Adipocyte (in vitro differentiated cells): ENCODE results near the gene ZBTB5.
"Not testable (repeated sequence)": the region's sequence is repeated elsewhere in the genome, so short reads cannot be mapped to it uniquely, and the experiment has no call there.

Experiments used
- DNase-seq: peaks from one replicate; pipeline ENCODE4 v3.0.0-alpha.2; 2015; ENCODE audit warnings: low read depth
- H3K27me3 ChIP-seq: replicated peaks from 2 replicates; pipeline ENCODE4 v1.7.0; 2013; ENCODE audit warnings: mild to moderate bottlenecking, low read length, moderate library complexity; ENCODE audit not compliant: control insufficient read depth, insufficient read depth
- H3K36me3 ChIP-seq: 2 replicates; pipeline ENCODE4 v1.7.0; 2013; ENCODE audit warnings: low read length, mild to moderate bottlenecking, moderate library complexity; ENCODE audit not compliant: control insufficient read depth, insufficient read depth, severe bottlenecking
- H3K4me1 ChIP-seq: 2 replicates; pipeline ENCODE4 v1.7.0; 2013; ENCODE audit warnings: mild to moderate bottlenecking, low read length, moderate library complexity; ENCODE audit not compliant: control insufficient read depth, insufficient read depth
- H3K4me3 ChIP-seq: 2 replicates; pipeline ENCODE4 v1.7.0; 2013; ENCODE audit warnings: mild to moderate bottlenecking, low read length, moderate library complexity
- H3K9ac ChIP-seq: 2 replicates; pipeline ENCODE4 v1.7.0; 2013; ENCODE audit warnings: mild to moderate bottlenecking, low read length, moderate library complexity
- H3K9me3 ChIP-seq: 2 replicates; pipeline ENCODE4 v1.7.0; 2013; ENCODE audit warnings: mild to moderate bottlenecking, low read length, moderate library complexity; ENCODE audit not compliant: control insufficient read depth

Gene ZBTB5

DNA sequence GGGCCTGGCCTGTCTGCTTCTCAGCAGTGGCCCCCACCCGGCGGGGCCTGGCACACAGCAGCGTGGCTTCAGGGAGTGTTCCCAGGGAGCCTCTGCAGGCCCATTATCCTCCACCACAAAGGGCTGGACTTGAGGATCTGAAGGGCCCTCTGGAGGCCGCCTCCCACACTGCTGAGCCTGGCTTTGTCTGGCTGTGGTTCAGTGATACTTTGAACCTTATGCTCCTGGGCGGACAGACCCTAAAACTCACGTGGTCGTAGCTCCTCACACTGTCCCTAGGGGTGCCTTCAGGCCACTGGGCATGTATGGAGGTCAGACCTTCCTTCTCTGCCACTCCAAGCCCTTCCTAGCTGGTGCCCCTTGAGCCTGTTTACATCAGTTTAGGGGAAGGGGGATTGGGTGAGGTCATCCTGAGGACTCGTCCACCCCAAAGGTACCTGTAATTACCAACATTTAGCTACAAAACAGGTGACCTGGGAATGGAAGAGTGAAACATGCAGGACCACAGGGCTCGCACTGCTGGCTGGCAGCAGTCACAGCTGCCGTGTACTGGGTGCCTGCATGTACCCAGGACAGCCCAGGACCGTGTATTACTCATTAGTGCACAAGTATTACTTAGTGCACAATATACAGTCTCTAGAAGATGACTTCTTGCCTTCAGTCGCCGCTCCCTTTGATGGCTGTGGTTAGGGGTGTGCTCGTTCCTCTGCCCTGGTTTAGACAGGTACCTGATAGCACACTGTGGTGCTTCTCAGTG is 34.2 kb downstream of the ZBTB5 start:
- peaks cover 86% of the 10 kb centered on the region for H3K36me3 ChIP-seq
- no peaks in the 10 kb centered on the region for H3K27me3 ChIP-seq
- H3K4me1 ChIP-seq = peaks cover 42% of the 10 kb centered on the region
- H3K4me3 ChIP-seq = no peak overlapping the region
- H3K9me3 ChIP-seq = no peaks in the 10 kb centered on the region
- no peak for DNase-seq
- peak overlapping the region; percentile 47 for H3K9ac ChIP-seq

- Histone ChIP-seq H3K4me1 (peaks cover 47% of the 10 kb centered on the region), H3K9me3 (no peaks in the 10 kb centered on the region), H3K9ac (no peak overlapping the region), H3K27me3 (no peaks in the 10 kb centered on the region), H3K4me3 (no peak overlapping the region), H3K36me3 (peaks cover 77% of the 10 kb centered on the region)
- no peak for DNase-seq
Observed at GRCh38 chr9:37429441-37430285, 35.6 kb downstream of the ZBTB5 start.

GRCh38 chr9:37428345-37428744 is 36.9 kb downstream of the ZBTB5 start:
- H3K9me3 ChIP-seq = no peaks in the 10 kb centered on the region
- peaks cover 65% of the 10 kb centered on the region for H3K36me3 ChIP-seq
- no peaks in the 10 kb centered on the region for H3K27me3 ChIP-seq

GRCh38 chr9:37426846-37427245 is 38.4 kb downstream of the ZBTB5 start:
- no peaks in the 10 kb centered on the region for H3K27me3 ChIP-seq
- no peak for DNase-seq
- no peak overlapping the region for H3K4me3 ChIP-seq
- H3K36me3 ChIP-seq = peaks cover 61% of the 10 kb centered on the region
- no peak overlapping the region for H3K9ac ChIP-seq
- no peaks in the 10 kb centered on the region for H3K9me3 ChIP-seq
- H3K4me1 ChIP-seq = peaks cover 41% of the 10 kb centered on the region

More at GRCh38 chr9:37428345-37428744, 36.9 kb downstream of the ZBTB5 start:
- Histone ChIP-seq H3K4me3 (no peak overlapping the region), H3K4me1 (peaks cover 47% of the 10 kb centered on the region), H3K9ac (no peak overlapping the region)
- DNase-seq = no peak

- not testable (repeated sequence) for H3K9me3 ChIP-seq, H3K27me3 ChIP-seq, H3K4me3 ChIP-seq, DNase-seq, H3K9ac ChIP-seq
- peaks cover 39% of the 10 kb centered on the region for H3K4me1 ChIP-seq
- H3K36me3 ChIP-seq = peaks cover 57% of the 10 kb centered on the region
Observed at GRCh38 chr9:37426431-37426830, 38.8 kb downstream of the ZBTB5 start.

DNA sequence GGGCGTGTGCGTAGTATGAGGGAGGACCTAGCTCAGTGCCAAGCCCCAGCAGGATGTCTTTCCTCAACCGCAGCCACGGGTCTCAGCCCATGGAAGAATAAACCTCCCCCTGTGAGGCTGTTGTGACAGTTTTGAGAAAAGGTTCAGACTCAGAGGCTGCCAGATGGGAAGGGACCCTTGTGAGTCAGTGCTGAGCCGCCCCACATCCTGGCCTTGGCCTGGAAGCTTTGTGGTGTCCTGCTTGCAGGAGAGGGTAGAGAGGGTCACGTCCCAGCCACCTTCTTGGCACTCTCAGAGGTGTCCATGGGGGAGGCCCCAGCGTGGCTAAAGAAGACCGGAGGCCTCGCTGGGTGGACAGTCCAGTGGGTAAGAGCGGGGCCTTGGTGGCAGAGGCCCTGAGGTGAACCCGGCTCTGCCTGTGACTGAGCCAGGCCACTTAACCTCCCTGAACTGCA is 39.9 kb downstream of the ZBTB5 start:
- no peak for DNase-seq
- peaks cover 30% of the 10 kb centered on the region for H3K4me1 ChIP-seq
- H3K9me3 ChIP-seq = no peaks in the 10 kb centered on the region
- peaks cover 46% of the 10 kb centered on the region for H3K36me3 ChIP-seq
- peak overlapping the region; percentile 99 for H3K9ac ChIP-seq
- peak overlapping the region; percentile 97 for H3K4me3 ChIP-seq
- H3K27me3 ChIP-seq = no peaks in the 10 kb centered on the region

DNA sequence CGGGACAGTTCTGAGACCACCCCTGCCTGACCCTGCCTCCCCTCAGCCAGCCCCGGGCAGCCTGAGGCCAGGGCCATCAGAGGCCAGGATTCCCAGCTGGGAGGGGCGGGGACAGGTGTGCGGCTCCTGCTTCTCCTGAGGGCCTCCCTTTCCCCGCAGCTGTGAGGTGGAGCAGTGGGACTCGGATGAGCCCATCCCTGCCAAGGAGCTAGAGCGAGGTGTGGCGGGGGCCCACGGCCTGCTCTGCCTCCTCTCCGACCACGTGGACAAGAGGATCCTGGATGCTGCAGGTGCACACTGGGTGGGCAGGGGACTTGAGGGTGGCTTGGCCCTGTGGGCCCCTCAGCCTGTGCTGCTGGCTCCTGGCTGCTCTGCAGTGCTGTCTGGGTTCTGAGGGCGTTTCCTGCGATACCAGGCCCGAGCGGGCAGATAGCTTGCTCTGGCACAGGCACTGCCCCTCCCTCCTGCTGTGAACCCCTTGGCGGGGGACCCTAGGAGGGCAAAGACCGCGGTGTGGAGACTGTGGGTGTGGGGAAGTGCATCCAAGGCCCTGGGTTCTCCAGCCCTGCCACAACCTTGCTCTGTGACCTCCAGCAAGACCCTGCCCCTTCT is 40.5 kb downstream of the ZBTB5 start:
- Histone ChIP-seq H3K9me3 (no peaks in the 10 kb centered on the region), H3K36me3 (peaks cover 41% of the 10 kb centered on the region), H3K9ac (peak overlapping the region; percentile 99), H3K4me3 (peak overlapping the region; percentile 97), H3K4me1 (peaks cover 30% of the 10 kb centered on the region), H3K27me3 (no peaks in the 10 kb centered on the region)
- DNase-seq = no peak

DNA sequence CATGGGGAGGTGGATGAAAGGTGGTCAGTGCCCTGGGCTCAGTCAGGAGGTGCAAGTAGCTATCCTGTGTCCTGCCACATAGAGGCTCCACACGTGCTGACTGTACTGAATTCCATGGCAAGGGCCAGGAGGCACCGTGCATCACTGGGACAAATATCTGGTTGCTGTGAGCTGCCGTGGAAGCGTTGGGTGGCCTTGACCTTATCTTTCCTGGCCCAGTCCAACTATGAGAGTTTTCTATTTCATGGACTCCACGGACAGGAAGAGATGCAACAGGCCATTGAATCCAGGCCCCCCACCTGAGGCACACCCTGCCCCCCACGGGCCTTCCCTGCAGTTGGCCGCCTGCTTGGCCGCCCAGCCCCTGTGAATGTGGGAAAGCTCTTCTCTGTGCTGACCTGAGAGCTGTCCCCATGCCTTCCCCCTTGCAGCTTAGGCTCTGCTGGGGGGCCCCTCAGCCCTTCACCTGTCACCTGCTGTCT is 41.0 kb downstream of the ZBTB5 start:
- H3K36me3 ChIP-seq = peaks cover 36% of the 10 kb centered on the region
- DNase-seq = no peak
- H3K9me3 ChIP-seq = no peaks in the 10 kb centered on the region
- H3K4me1 ChIP-seq = peaks cover 30% of the 10 kb centered on the region
- peak overlapping the region; percentile 99 for H3K9ac ChIP-seq
- H3K27me3 ChIP-seq = no peaks in the 10 kb centered on the region
- peak overlapping the region; percentile 97 for H3K4me3 ChIP-seq

DNA sequence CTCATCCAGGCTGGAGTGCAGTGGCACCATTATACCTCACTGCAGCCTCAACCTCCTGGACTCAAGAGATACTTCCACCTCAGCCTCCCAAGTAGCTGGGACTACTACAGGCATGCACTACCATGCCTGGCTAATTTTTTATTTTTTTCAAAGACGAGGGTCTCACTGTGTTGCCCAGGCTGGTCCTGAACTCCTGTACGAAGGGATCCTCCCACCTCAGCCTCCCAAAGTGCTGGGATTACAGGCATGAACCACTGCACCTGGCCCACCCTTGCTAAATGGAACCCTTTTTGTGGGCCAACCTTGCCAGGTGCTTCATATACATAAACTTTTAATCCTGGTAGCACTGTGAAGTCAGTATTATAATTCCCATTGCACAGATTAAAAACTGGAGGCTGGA is 41.7 kb downstream of the ZBTB5 start:
- H3K9me3 ChIP-seq = no peaks in the 10 kb centered on the region
- no peak for DNase-seq
- H3K9ac ChIP-seq = peak overlapping the region; percentile 99
- peaks cover 30% of the 10 kb centered on the region for H3K4me1 ChIP-seq
- peak overlapping the region; percentile 97 for H3K4me3 ChIP-seq
- H3K27me3 ChIP-seq = no peaks in the 10 kb centered on the region
- H3K36me3 ChIP-seq = peaks cover 29% of the 10 kb centered on the region

DNA sequence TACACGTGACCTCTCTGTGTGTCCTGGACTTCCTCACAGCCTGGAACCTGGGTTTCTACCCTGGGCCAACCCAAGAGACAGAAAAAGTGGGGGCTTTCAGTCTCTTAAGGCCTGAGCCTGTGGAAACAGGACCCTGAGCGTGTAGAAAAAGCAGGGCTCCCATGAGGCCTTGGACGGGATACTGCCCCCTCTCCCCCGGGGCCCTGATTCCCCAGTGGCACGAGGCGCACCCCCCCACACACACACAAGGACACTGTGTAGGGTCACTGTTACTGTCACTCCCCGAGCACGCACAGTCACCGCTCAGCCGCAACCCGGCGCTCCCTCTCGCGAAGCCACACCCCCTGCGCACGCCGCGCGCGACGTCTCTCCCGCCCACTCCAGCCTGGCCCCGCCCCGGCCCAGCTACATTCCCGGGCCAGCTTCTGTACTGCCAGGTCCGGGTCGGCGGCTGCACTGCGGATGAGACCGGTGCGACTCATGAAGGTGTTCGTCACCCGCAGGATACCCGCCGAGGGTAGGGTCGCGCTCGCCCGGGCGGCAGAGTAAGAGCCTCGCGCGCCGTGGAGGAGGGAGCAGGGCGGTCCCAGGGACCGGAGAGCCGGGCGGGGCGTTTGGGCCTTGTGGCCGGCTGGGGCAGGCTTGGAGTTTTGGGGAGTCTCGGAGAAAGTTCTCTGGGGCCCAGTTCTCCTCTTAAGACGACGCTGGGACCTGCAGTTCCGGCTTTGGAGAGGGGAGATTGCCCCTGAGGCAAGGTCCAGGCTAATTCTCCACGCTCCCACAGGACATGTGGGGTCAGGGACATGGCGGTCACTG is 42.8 kb downstream of the ZBTB5 start, which contains the start of gene GRHPR:
TSS of gene GRHPR (plus strand) at position 408 of the 816 bp plus-strand sequence. CDS start at position 463, 55 bp downstream.
- peaks cover 18% of the 10 kb centered on the region for H3K36me3 ChIP-seq
- H3K9me3 ChIP-seq = no peaks in the 10 kb centered on the region
- peak within 1 kb of the TSS; percentile 99 for H3K9ac ChIP-seq
- H3K4me1 ChIP-seq = peaks cover 30% of the 10 kb centered on the region
- peak within 1 kb of the TSS; percentile 97 for H3K4me3 ChIP-seq
- DNase-seq = peak; percentile 96
- no peaks in the 10 kb centered on the region for H3K27me3 ChIP-seq
